GM23248 (cell line): ENCODE data around the gene PLCH1.

ENCODE experiments used
- EZH2 ChIP-seq: fragments of 200-600 bp; sonication (generic); IDR thresholded peaks from 2 replicates; pipeline ENCODE4 v1.6.1; 2018; ENCODE audit warnings: antibody characterized with exemption, mild to moderate bottlenecking; ENCODE audit not compliant: insufficient read depth, poor library complexity, severe bottlenecking
- EZH2phosphoT487 ChIP-seq: fragments of 200-600 bp; sonication (generic); IDR thresholded peaks from 2 replicates; pipeline ENCODE4 v1.6.1; 2018; ENCODE audit warnings: antibody characterized with exemption, moderate library complexity, mild to moderate bottlenecking, low read depth; ENCODE audit not compliant: insufficient read depth

DNA sequence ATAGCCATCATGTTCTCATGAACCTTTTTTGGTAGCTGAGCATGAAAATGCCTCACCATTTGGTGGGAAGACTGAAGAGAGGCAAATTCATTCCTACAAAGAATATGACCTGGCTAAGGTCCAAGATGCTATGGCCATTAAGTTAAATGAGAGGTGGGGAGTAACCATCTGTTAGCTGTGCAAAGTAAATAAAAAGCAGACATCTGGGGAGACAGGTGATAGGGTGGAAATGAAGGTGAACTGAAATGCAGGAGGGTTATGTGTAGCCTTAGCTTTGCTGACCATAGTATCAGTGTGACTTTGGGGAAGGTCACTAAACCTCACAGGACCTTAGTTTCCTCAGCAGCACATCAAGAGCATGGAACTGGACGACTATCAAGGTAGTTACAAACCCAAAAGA lies 340.4 kb downstream of the PLCH1 start:
- TF ChIP-seq EZH2, result no peak
- TF ChIP-seq EZH2phosphoT487, result no peak
